K562 (cell line): ENCODE measurements around the gene LENG9. TPM values are rescaled to one million over a fixed set of nuclear protein-coding genes. Genes with fewer than 3 reads are reported as not detected.

ENCODE experiments used
- CREB1 ChIP-seq, 2 experiments: sonication (generic) in 1 of 2; formaldehyde crosslinking in 1 of 2; IDR thresholded peaks; 2 replicates each; pipeline versions ENCODE4 v1.6.1 to v1.8.0; 2012 to 2022; ENCODE audit warnings: inconsistent platforms in 1 of 2, mild to moderate bottlenecking in 1 of 2, missing genetic modification reagents in 1 of 2, moderate library complexity in 1 of 2
- DLX4 ChIP-seq: fragments of 250-450 bp; sonication (Bioruptor Pico); IDR thresholded peaks from 2 replicates; pipeline ENCODE4 v1.6.1; 2021; ENCODE audit warnings: mild to moderate bottlenecking
- FIP1L1 ChIP-seq: fragments of 200-400 bp; formaldehyde crosslinking; IDR thresholded peaks from 2 replicates; pipeline ENCODE4 v1.6.1; 2018; ENCODE audit warnings: mild to moderate bottlenecking, low read depth, low read length; ENCODE audit not compliant: poor library complexity, severe bottlenecking
- HSF4 ChIP-seq: fragments of 250-450 bp; sonication (Bioruptor Pico); IDR thresholded peaks from 2 replicates; pipeline ENCODE4 v2.1.2; 2022; ENCODE audit warnings: mild to moderate bottlenecking, moderate library complexity, borderline replicate concordance
- MTF1 ChIP-seq: fragments of 250-450 bp; sonication (Bioruptor Pico); IDR thresholded peaks from 2 replicates; pipeline ENCODE4 v1.9.0; 2021; ENCODE audit warnings: moderate library complexity, mild to moderate bottlenecking, inconsistent platforms, borderline replicate concordance
- NCOR1 ChIP-seq: fragments of 450-650 bp; IDR thresholded peaks from 2 replicates; pipeline ENCODE4 v1.6.1; 2016; ENCODE audit warnings: mild to moderate bottlenecking, moderate library complexity
- NR4A1 ChIP-seq, 2 experiments: fragments of 250-450 bp in 1 of 2; fragments of 450-650 bp in 1 of 2; sonication (Bioruptor Pico) in 1 of 2; IDR thresholded peaks; 2 replicates each; pipeline versions ENCODE4 v1.4.0 to v1.6.1; 2016 to 2020; ENCODE audit warnings: mild to moderate bottlenecking in 2 of 2, missing compliant biosample characterization in 1 of 2, missing genetic modification characterization in 1 of 2, moderate library complexity in 1 of 2
- RFX1 ChIP-seq: fragments of 450-650 bp; IDR thresholded peaks from 2 replicates; pipeline ENCODE4 v1.6.1; 2016; ENCODE audit warnings: mild to moderate bottlenecking, moderate library complexity
- SRF ChIP-seq, 2 experiments: fragments of 250-450, 450-650 bp in 1 of 2; sonication (Bioruptor Pico) in 1 of 2; sonication (generic) in 1 of 2; formaldehyde crosslinking; IDR thresholded peaks; 2 replicates each; pipeline versions ENCODE4 v1.5.0 to v1.5.1; 2020 to 2022; ENCODE audit warnings: mild to moderate bottlenecking in 1 of 2, missing genetic modification reagents in 1 of 2
- TCFL5 ChIP-seq: fragments of 250-450 bp; sonication (Bioruptor Pico); conservative IDR thresholded peaks from 2 replicates; pipeline ENCODE4 v1.6.1; 2021; ENCODE audit warnings: mild to moderate bottlenecking, moderate library complexity, matching md5 sums
- ZBTB40 ChIP-seq, 2 experiments: fragments of 450-650 bp in 1 of 2; sonication (generic) in 1 of 2; formaldehyde crosslinking in 1 of 2; IDR thresholded peaks; 2 replicates each; pipeline versions ENCODE4 v1.7.1 to v1.9.0; 2016 to 2022; ENCODE audit warnings: inconsistent platforms in 1 of 2, mild to moderate bottlenecking in 1 of 2, missing genetic modification reagents in 1 of 2
- ZC3H8 ChIP-seq: fragments of 450-650 bp; IDR thresholded peaks from 2 replicates; pipeline ENCODE4 v1.6.1; 2017
- ZKSCAN1 ChIP-seq: fragments of 150-350 bp; IDR thresholded peaks from 2 replicates; pipeline ENCODE4 v1.6.1; 2016; ENCODE audit warnings: low read depth, low read length
- ZNF354B ChIP-seq: fragments of 250-450 bp; sonication (Bioruptor Pico); IDR thresholded peaks from 2 replicates; pipeline ENCODE4 v1.4.0; 2020
- ZNF431 ChIP-seq: sonication (generic); formaldehyde crosslinking; IDR thresholded peaks from 2 replicates; pipeline ENCODE4 v1.8.0; 2022; ENCODE audit warnings: mild to moderate bottlenecking, missing genetic modification reagents
- polyA plus RNA-seq, 8 experiments: library from polyadenylated mRNA; depleted of rRNA in 4 of 8; stranded (reverse) in 5 of 8; unstranded in 3 of 8; fragments of >200 nt; fragmentation: Nextera tagmentation in 2 of 8; fragmentation: Illumina TruSeq in 1 of 8; extraction: Ambion mirVana in 2 of 8; extraction: Trizol in 1 of 8; gene quantifications; 2 replicates each; pipeline versions ENCODE4 v1.2.1 to v1.2.3, GENCODE V29; 2011 to 2014; ENCODE audit warnings: inconsistent platforms in 1 of 8, missing spikeins in 1 of 8
- total RNA-seq, 7 experiments: library from RNA; depleted of rRNA in 6 of 7; stranded (reverse); fragments of >200 nt in 6 of 7; fragmentation: Illumina TruSeq in 2 of 7; extraction: Trizol in 2 of 7; gene quantifications; 2 replicates each; pipeline versions ENCODE4 v1.2.1 to v1.2.3, GENCODE V29; 2011 to 2021; ENCODE audit warnings: low replicate concordance in 1 of 7

The LENG9 gene
- total and polyA plus RNA-seq, 9 of the 15 experiments (the other 6 are each of a cell fraction or from before 2014, with no cell fraction given): 0.06 to 0.64 (median 0.33) TPM; not detected in 1

GRCh38 chr19:54448774-54449700 lies 14.5 kb downstream of the LENG9 start, which contains the start of gene LENG8 (continued):
- TF ChIP-seq ZBTB40 (IDR thresholded peaks at IDR 0.05) (peak; percentile 80), ZBTB40 (CRISPR knock-in tag; IDR thresholded peaks at IDR 0.05) (no peak), NCOR1 (peak; percentile 19; the same call in 1 of the 2 replicates), FIP1L1 (peak; percentile 76), NR4A1 (CRISPR knock-in tag; IDR thresholded peaks at IDR 0.05) (0 out of 2 replicates have a peak, but pooled peaks have one; percentile 10), NR4A1 (tag; IDR thresholded peaks at IDR 0.05) (no peak), ZNF431 (CRISPR knock-in tag) (no peak), CREB1 (IDR thresholded peaks at IDR 0.05) (peak; percentile 95), CREB1 (CRISPR knock-in tag; IDR thresholded peaks at IDR 0.05) (peak; percentile 96), ZC3H8 (no peak), RFX1 (peak; percentile 80), ZNF354B (CRISPR knock-in tag) (no peak), TCFL5 (CRISPR knock-in tag) (no peak), MTF1 (CRISPR knock-in tag) (no peak), SRF (CRISPR knock-in tag; IDR thresholded peaks at IDR 0.05) (peak in 1 of 2 experiments; percentile 94; a peak in 3 of 4 replicates), ZKSCAN1 (0 out of 2 replicates have a peak, but pooled peaks have one; percentile 4), DLX4 (CRISPR knock-in tag) (no peak), HSF4 (CRISPR knock-in tag) (no peak)
